Measurements from ENCODE around the gene F11R. TPM values are rescaled to one million over a fixed set of nuclear protein-coding genes. Genes with fewer than 3 reads are reported as not detected.

The F11R gene
- total and polyA plus RNA-seq, 2 of the 4 experiments (the other 2 are of a cell fraction), result 0.79 to 2.2 TPM

- Histone ChIP-seq H3K4ac (ENCODE audit: low read depth, low read length) (no peak overlapping the region), H4K91ac (ENCODE audit: insufficient read depth, low read depth, low read length) (no peak overlapping the region), H3K14ac (replicated peaks; ENCODE audit: low read depth, low read length) (no peak overlapping the region), H2BK20ac (ENCODE audit: low read depth, low read length) (no peak overlapping the region), H3K4me1 (ENCODE audit: control insufficient read depth, insufficient read depth, low read length) (peaks cover 3% of the 10 kb centered on the region; the same call in 1 of the 2 replicates), H2BK15ac (ENCODE audit: low read depth, low read length) (no peak overlapping the region), H3K79me1 (ENCODE audit: low read depth in 1 of 2, low read length in 2 of 2) (no peaks in the 10 kb centered on the region), H2BK5ac (ENCODE audit: low read depth, low read length, poor library complexity, severe bottlenecking) (no peak overlapping the region), H3K36me3 (ENCODE audit: control insufficient read depth, insufficient read depth, low read length) (no peaks in the 10 kb centered on the region), H2AFZ (replicated peaks; ENCODE audit: low read length, poor library complexity) (peak overlapping the region; percentile 92), H3K9me1 (ENCODE audit: insufficient read depth, low read length) (peaks cover 6% of the 10 kb centered on the region; the same call in 1 of the 2 replicates), H4K5ac (ENCODE audit: low read depth, low read length) (no peak overlapping the region), H3K18ac (ENCODE audit: low read depth, low read length) (no peak overlapping the region), H3K27me3 (ENCODE audit: control insufficient read depth, insufficient read depth, low read length) (peaks cover 28% of the 10 kb centered on the region), H2BK120ac (ENCODE audit: low read depth, low read length) (no peak overlapping the region), H3K27ac (ENCODE audit: insufficient read depth, low read length) (no peak overlapping the region), H3K9ac (ENCODE audit: low read depth, low read length) (no peak overlapping the region), H2AK5ac (ENCODE audit: low read depth, low read length) (no peak overlapping the region), H3K56ac (ENCODE audit: extremely low read depth, insufficient read depth, low read length) (no peak overlapping the region), H4K20me1 (ENCODE audit: insufficient read depth, low read length) (no peaks in the 10 kb centered on the region), H4K8ac (ENCODE audit: low read depth in 2 of 2, low read length in 2 of 2) (no peak overlapping the region), H3K4me3 (ENCODE audit: insufficient read depth, low read depth, low read length) (peak overlapping the region; percentile 58), H3K23ac (ENCODE audit: low read depth, low read length) (no peak overlapping the region), H3K4me2 (ENCODE audit: low read depth, low read length) (peak overlapping the region; percentile 99), H3K9me3 (ENCODE audit: control insufficient read depth, insufficient read depth, low read length) (no peaks in the 10 kb centered on the region), H2AK9ac (replicated peaks; ENCODE audit: low read depth, low read length, poor library complexity) (no peak overlapping the region)
- in situ Hi-C loops (cut with MboI; ENCODE audit: low sequenced_read_pairs) (no loop called here), intact Hi-C loops (cut with micrococcal nuclease) (no loop called here), dilution Hi-C loops (cut with HindIII; ENCODE audit: low sequenced_read_pairs, unreplicated experiment) (no loop called here)
- 0% methylated on average over 9 of the region's 34 CpGs; no CpG with 5 or more reads in 1 of the 2 experiments for WGBS, 2 experiments (ENCODE audit: extremely low coverage in 2 of 2, insufficient read length in 1 of 2)
- ATAC-seq (ENCODE audit: low read depth) (peak; percentile 67), DNase-seq (peak; percentile 20)
- CTCF ChIA-PET, result interaction anchor here (1.3 kb wide), 1 partner anchor 24 kb away, joined by 5 read pairs; no protein-coding TSS in a partner anchor
- TF ChIP-seq NFE2L2 (IDR thresholded peaks at IDR 0.05; ENCODE audit: low read depth, low read length), result no peak
- no peak for TF ChIP-seq RCOR1 (IDR thresholded peaks at IDR 0.05; ENCODE audit: insufficient replicate concordance, low read length)
- no peak for TF ChIP-seq MAFK (IDR thresholded peaks at IDR 0.05; ENCODE audit: low read depth, low read length)
- TF ChIP-seq SMC3 (IDR thresholded peaks at IDR 0.05; ENCODE audit: low read depth, low read length), result no peak
- no peak for TF ChIP-seq USF2 (IDR thresholded peaks at IDR 0.05; ENCODE audit: low read depth, low read length)
- no peak for TF ChIP-seq FOS (IDR thresholded peaks at IDR 0.05; ENCODE audit: low read depth, low read length)
- POLR2A ChIA-PET (ENCODE audit: unreplicated experiment), result no interaction called here
- BruUV-seq (replicated peaks), result no TSS peak
Measured at GRCh38 chr1:161021165-161021969, 415 bp upstream of the F11R start.

Data from IMR-90 (cell line).